ENCODE results near the gene CSF1R.

GRCh38 chr5:150078802-150079689 lies 7.3 kb downstream of the CSF1R start:
- no peak for TF ChIP-seq CTCF (IDR thresholded peaks at IDR 0.05)
- no peak for TF ChIP-seq EP300 (IDR thresholded peaks at IDR 0.05)
- no peak for TF ChIP-seq POLR2AphosphoS5 (IDR thresholded peaks at IDR 0.05)

All from esophagus muscularis mucosa (tissue), 4 donors.